Putamen (tissue), 1 donor: ENCODE data around the gene PM20D1.
A peak's percentile ranks its signal among the peaks of the same experiment; 100 is the strongest.
"Not testable (repeated sequence)": the region's sequence is repeated elsewhere in the genome, so short reads cannot be mapped to it uniquely, and the experiment has no call there.

Experiments used
- DNase-seq: peaks from one replicate; pipeline ENCODE4 v3.0.0-alpha.2; 2016; ENCODE audit warnings: low spot score

The PM20D1 gene

DNA sequence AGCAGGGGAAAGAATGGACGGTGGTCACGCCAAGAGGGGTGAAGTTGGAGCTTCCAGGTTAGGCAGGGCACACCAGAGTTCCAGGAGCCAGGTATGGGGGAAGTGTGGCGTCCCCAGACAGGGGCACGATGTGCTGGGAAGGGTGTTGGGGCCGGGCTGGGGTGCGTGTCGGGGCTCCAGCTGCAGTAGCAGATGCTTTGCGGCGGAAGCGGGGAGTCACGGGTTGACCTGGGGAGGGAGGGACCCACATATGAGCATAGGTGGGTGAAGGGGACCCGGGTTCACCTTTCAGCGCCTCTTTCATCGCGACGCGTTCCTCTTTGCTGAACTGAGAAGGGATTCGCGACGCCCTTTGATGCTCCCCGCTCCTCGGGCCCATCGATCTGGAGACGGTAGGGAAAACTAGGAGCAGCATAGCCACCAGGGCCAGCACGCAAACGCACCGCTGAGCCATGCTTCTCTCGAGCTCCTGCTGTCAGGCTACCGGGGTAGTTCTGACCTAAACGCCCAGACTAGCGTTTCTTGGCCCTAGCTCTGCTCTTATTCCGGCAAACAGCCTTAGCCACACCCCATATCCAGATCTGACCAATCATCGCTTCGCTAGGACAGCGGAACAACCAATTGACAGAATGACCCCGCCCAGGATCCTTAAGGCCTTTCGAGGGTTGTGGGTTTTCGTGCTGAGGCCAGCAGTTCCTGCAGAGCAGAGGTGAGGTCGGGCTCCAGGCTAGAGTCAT is at the start of gene PM20D1:
TSS of gene PM20D1 (minus strand) at position 514 of the 737 bp plus-strand sequence. CDS start at position 454, 60 bp downstream.
- DNase-seq, result peak; percentile 89

GRCh38 chr1:205896351-205896750 is 46.4 kb upstream of the PM20D1 start:
- no peak for DNase-seq

GRCh38 chr1:205894119-205894518 is 44.2 kb upstream of the PM20D1 start:
- not testable (repeated sequence) for DNase-seq

DNA sequence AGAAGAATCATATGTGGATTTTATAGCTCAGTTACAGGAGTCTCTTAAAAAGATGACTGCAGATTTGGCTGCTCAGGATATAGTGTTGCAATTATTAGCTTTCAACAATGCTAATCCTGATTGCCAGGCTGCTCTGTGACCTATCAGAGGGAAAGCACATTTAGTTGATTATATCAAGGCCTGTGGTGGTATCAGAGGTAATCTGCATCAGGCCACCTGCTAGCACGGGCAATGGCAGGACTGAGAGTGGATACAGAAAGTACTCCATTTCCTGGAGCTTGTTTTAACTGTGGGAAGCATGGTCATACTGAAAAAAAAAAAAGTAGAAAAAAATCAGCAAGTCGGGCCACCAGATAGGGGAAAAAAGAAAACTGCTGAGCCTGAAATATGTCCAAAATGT is 42.2 kb upstream of the PM20D1 start:
- DNase-seq, result not testable (repeated sequence)

GRCh38 chr1:205891481-205891880 is 41.5 kb upstream of the PM20D1 start:
- not testable (repeated sequence) for DNase-seq

- DNase-seq, result not testable (repeated sequence)
These were observed 40.7 kb upstream of the PM20D1 start for GRCh38 chr1:205890631-205891030.

DNA sequence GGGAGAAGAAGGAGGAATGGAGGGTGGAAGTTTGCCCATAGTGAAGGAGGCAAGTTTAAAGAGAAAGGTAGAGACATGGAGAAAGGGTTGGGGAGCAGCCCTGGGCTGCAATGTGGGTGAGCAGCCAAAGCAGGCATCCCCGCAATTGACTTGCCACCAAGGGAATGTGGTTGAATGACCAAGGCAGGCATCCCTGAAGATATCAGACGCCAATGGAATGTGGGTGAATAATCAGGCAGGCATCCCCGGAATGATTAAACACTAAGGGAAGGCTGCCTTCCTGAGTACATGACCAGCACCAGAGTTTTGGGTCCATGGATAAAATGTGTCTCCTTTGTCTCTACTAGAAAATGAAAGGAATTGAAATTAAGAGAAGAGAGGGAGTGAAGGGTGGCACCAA is 39.8 kb upstream of the PM20D1 start:
- DNase-seq, result not testable (repeated sequence)

DNA sequence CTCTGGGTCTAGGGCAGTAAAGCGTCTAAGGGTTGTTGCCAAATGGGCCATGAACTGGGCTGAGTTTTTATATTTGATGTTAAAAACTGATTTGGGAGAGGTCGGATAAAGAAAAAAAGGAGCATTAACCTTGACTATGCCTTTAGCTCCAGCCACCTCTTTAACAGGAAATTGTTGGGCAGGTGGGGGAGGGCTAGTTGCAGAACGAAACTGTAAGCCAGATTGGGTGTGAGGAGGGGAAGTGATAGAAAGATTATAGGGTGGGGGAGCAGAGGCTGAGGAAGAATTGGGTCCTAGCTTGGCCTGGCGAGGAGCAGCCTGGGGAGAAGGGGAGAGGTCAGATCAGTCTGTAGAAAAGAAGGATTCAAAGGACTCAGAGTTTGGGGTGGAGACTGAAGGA is 39.1 kb upstream of the PM20D1 start:
- DNase-seq, result not testable (repeated sequence)

- no peak for DNase-seq
These were observed 33.9 kb upstream of the PM20D1 start for GRCh38 chr1:205883792-205884191.

DNA sequence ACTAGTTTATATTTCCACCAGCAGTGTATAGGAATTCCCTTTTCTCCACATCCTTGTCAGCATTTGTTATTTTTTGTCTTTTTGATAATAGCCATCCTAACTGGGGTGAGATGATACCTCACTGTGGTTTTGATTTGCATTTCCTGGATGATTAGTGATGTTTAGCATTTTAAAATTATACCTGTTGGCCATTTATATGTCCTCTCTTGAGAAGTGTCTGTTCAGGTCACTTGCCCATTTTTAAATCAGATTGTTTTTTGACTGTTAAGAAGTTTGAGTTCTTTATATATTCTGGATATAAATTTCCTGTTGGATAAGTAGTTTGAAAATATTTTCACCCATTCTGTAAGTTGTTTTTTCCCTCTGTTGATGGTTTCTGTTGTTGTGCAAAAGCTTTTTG is 31.0 kb upstream of the PM20D1 start:
- no peak for DNase-seq

- no peak for DNase-seq
These were observed 30.0 kb upstream of the PM20D1 start for GRCh38 chr1:205879974-205880373.

DNA sequence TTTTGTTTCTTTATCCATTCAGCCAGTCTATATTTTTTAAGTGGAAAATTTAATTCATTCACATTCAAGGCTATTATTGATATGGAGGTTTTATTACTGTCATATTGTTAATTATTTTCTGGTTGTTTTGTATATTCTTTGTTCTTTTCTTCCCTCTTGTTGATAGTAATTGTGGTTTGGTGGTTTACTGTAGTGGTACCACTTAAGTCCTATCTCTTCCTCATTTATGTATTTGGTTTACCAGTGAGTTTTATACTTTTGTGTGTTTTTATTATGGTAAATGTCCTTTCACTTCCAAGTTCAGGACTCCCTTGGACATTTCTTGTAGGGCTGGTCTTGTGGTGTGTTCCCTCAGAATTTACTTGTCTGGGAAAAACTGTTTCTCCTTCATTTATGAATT is 28.1 kb upstream of the PM20D1 start:
- no peak for DNase-seq

DNA sequence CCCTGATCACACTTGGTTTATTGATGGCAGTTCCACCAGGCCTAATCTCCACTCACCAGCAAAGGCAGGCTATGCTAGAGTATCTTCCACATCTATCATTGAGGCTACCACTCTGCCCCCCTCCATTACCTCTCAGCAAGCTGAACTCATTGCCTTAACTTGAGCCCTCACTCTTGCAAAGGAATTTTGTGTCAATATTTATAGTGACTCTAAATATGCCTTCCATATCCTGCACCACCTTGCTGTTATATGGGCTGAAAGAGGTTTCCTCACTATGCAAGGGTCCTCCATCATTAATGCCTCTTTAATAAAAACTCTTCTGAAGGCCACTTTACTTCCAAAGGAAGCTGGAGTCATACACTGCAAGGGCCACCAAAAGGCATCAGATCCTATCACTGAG is 23.2 kb upstream of the PM20D1 start:
- not testable (repeated sequence) for DNase-seq

DNA sequence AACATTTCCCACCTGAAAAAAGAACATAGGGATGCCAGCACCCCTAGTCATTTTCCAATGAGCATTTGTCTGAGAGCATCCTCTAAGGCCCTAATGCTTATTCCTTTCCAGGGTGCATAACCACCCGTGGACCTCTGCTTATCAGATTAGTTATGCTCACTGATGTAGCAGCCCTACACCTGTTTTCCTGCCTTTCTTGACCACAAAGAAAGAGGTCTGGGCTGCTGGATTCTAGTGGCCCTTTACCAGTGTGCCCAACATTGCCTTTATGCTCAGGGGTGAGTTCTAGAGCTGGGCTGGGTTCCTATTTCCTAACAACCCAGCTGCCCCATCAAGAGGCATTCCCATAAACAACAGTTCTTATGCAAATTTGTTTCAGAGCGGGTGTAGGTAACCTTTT is 20.3 kb upstream of the PM20D1 start:
- DNase-seq, result no peak

GRCh38 chr1:205861540-205861939 is 11.6 kb upstream of the PM20D1 start:
- no peak for DNase-seq

DNA sequence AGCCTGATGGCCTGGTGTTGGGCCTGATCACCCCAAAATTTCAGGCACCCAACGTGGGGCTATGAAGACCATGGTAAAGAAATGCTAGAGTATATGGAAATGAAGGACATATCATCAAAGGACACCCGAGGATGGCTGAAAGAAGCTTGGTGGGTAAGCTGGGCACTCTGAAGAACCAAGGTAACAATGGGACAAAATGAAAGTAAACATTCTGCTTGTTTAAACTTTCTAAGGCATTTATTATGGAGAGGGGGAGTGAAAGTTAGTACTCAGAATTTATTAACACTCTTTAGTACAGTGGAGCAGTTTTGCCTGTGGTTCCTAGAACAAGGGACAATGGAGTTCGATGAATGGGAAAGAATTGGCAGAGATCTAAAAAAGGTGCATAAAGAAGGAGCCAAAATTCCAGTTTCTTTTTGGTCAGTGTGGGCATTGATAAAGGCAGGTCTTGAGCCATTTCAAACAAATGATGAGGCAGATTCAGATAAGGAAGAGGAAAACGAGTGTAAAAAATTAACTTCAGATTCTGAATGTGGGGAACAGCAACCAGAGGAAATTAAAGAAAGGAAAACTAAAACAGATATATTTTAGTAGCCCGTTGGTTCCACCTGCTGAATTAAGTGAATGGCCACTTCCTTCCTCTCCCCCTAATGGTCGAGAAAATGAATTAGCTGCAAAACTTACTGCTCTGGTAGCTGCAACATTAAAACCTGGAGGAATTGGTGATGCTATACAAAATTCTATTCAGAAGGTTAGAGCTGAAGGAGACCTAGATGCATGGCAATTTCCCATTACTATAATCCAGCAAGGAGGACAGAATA is 8.4 kb upstream of the PM20D1 start:
- no peak for DNase-seq

- DNase-seq, result not testable (repeated sequence)
These were observed 7.6 kb upstream of the PM20D1 start for GRCh38 chr1:205857501-205857900.

- no peak for DNase-seq
These were observed 6.5 kb upstream of the PM20D1 start for GRCh38 chr1:205856433-205856832.

GRCh38 chr1:205852969-205853368 is 3.0 kb upstream of the PM20D1 start:
- no peak for DNase-seq

DNA sequence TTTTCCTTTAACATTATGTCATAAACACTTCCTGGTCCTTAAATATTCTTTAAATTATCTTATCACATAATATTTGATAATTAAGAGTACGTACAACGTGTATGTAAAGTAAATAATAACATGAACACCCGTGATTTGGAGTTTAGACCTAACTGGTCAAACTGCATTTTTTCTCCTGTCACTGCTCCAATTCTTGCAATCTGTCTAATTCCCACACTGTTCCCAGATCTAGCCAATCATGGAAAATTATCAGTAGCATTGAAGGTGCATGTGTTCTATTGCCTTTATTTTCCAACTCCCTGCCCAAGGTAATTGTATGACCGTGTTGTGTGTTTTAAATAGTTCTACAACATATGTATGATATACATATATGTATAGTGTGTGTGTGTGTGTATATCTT is 2.1 kb upstream of the PM20D1 start:
- no peak for DNase-seq

- no peak for DNase-seq
These were observed 6.7 kb downstream of the PM20D1 start for GRCh38 chr1:205843036-205843859.

GRCh38 chr1:205842229-205842628 is 7.7 kb downstream of the PM20D1 start:
- DNase-seq, result no peak
